Dedifferentiated amniotic fluid mesenchymal stem cell (primary cell): ENCODE data around the gene RRP9.
"Not testable (repeated sequence)": the region's sequence is repeated elsewhere in the genome, so short reads cannot be mapped to it uniquely, and the experiment has no call there.

ENCODE experiments used
- DNase-seq: peaks from one replicate; pipeline ENCODE4 v3.0.0-alpha.2; 2016; ENCODE audit errors: extremely low spot score

The RRP9 gene

DNA sequence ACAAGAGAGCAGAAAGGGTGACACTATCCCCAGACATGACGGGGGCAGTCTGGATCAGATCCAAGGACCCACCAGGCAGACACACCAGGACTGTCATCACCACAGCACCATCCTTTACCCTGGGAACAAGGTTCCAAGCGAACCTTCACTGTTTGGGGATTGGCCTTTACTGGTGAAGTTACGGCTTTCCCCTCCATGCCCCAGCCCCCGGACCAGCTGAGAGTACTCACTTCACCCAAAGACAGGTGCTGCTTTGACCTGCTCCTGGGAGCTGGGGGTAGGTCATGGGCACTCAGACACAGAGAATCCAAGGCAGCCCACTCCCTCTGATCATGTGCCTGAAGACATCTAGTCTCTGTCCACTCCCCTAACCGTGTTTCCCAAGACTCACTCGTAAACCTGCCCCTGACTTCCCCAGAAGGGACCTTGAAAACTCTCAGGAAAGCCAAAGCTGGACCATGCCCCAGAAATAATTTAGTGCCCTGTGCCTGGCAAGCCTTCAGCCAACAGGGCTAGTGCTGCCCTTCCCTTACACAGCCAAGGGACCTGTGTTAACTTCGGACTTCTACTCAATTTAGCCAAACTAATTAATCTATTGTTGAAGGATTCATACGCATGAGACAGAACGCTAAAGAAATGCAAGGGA lies 2.8 kb downstream of the RRP9 start:
- DNase-seq: no peak

DNA sequence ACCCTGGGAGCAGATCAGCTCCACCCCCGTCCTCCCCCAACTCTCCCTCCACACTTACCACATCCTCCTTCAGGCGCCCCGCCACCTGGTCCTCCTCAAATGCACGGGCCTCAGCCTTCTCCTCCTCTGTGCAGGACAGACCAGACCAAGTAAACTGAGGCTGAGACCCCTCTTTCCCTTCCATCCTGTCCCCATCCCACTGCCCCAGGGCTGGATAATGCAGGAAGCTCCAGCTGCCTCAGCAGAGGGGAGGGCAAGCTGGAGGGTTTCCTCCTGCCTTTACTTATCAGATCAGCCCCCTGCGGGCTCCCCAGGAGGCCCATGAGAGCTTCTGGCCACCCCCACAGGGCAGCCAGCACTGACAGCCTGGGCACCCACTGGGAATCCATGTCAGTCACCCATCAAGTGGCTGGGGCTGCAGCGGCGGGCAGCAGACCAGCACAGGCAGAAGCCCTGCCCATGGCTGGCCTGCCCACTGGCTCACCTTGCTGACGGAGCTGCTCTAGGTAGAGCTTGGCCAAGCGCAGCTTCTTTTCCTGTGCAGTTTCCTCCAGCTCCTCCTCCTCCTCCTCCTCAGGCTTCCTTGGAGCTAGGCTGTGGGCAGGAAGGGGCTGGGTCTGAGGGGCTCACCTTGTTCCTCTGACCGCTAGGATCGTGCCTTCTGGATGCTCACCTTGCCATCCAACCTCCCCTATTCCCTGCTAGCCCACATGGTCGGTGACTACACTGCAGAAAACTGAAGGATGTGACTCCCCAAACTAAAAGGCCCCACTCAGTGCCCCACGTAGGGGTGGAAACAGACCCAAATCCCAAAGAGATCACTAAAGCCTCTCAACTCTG lies 3.9 kb downstream of the RRP9 start:
- no peak for DNase-seq

- no peak for DNase-seq
Observed at GRCh38 chr3:51937014-51937413, 4.7 kb downstream of the RRP9 start.

- DNase-seq: no peak
Observed at GRCh38 chr3:51935886-51936755, 5.6 kb downstream of the RRP9 start.

- DNase-seq: no peak
Observed at GRCh38 chr3:51934991-51935885, 6.5 kb downstream of the RRP9 start.

GRCh38 chr3:51934139-51934850 lies 7.4 kb downstream of the RRP9 start:
- DNase-seq: no peak

DNA sequence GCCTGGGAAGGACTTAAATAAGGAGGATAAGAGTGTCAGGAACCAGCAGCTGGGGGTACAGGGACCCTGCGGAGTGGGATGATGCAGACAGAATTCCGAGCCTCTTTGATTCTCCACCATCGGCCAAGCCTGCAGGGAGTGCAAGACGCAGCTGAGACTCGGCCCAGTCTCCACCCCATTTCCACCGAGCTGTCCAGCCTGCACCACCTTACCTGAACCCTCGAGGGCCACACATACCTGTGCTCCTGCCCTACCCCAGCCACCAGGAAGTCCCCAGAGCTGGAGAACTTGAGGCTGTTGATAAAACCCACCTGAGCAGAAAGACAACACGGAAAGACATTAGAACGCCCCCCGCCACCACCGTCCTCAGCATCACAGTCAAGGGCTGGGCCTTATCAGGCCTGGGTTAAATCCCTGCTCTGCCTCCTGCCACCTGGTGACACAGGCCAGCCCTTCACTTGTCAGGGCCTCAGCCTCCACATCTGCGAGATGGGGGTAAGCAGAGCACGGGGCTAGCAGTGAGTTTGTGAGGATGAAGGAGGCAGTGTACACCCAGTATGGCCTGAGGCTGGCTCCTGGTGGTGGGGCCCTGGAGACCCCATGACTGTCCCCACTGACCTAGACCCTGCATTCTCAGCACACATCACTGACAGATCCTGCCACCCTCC lies 8.1 kb downstream of the RRP9 start:
- no peak for DNase-seq

DNA sequence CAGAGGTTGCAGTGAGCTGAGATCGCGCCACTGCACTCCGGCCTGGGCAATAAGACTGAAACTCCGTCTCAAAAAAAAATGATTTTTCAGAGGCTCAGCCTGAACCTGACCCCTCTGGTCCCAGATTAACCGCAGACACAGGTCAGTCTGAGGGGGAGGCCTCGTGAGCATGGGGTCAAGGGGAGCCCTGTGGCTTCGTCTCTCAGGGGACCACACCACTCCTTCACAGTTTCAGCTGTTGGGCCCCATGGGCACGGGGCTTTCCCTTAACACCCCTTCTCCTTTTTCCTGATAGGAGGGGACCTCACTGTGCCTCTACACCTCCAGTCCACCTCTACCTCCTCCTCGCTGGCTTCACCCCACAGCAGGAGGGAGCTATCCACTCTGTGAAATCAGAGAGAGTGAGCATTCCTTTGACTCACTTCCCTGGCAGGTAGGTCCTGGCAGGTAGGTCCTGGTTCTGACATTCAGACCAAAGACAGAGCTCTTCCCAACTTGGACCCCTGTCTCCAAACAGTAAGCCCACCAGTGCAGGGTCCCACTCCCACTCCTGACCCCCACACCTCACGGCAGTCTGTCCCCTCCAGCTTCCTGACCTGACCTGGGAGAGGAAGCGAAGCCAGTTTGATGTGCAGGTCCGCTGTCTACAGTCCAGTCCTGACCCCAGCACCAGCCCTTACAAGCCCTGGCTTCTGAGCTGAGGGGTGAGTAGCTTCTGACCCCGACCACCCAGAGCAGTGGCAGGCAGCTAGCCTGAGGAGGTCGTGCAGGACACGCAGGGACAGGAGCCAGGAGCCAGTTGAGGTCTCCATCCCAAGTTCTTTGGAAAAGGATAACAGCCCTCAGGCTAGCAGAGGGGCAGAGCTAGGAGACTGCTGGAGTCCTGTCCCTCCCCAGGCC lies 9.0 kb downstream of the RRP9 start:
- DNase-seq: no peak

DNA sequence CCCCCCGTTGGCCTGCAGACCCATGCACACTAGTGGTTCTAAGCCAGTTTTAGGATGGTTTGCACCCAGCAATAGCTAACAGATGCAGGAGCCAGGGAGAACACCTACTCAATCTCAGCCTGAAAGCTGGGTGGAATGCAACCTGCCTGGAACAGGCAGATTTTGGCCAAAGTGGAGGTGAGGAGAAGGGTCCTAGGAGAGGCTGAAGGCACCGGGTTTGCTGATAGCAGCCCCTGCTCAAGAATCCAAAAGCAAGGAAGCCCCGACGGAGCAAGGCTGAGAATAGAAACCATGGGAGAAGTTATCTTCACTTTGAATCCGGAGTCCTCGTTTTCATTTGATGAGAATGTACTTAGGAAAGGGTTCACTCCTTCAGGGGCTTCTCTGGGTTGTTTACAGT lies 9.9 kb downstream of the RRP9 start:
- DNase-seq: no peak

DNA sequence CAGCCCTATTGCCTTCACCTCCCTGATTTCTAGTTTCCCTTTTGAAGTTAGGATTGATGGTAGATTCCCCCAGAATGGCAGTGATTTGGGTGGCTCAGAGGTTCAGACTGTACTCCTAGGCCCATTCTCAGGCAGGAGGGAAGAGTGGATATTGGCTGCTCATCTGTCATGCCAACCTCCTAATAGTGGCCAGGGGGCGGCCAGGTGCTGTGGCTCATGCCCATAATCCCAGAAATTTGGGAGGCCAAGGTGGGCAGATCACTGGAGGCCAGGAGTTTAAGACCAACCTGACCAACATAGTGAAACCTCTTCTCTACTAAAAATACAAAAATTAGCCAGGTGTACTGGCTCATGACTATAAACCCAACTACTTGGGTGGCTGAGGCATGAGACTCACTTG lies 11.3 kb downstream of the RRP9 start:
- DNase-seq: no peak

DNA sequence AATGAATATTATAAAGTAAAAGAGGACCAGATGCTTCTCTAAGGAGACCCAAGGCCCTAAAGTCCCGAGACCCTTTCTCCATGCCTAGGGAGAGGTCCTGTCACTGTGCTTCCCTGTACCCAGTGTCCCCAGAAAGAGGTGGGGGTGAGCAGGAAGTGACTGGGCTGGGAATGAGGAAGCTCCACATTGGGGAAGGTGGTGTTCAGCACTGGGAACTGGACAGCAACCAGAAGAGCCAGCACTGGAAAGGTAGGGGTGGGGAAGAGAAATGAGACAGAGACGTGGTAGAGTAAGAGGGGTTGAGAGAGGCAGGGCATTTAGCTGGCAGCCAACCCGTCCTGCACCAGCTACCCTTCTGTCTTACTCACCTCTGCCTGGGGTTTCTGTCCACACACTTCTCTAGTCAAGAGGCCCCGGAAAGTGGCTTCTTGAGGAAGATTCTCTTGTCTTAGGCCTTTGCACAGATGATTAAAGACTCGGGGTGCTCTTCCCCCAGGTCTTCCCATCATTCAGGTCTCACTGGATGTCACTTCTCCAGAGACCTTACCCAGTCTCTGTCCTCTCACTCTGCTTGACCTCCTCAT lies 12.2 kb downstream of the RRP9 start:
- DNase-seq: no peak

- not testable (repeated sequence) for DNase-seq
Observed at GRCh38 chr3:51928981-51929380, 12.7 kb downstream of the RRP9 start.

DNA sequence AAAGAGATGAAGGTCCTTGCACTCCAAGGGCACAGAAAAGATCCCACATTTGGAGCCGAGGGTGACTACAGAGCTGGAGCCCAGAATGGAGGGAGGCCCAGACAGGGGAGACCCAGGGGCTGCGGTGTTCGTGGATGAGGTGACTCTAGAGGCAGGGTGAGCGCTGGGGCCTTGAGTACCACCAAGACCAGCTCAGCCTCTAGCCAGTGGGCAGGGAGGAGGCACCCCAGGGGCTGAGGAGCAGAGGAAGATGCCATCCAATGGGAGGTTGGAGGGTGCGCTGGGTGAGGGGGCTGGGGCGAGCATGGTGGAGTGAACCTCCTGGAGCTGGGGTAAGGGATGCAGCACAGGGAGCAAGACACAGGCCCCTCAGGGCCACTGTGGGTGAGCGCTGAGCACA lies 13.3 kb downstream of the RRP9 start:
- DNase-seq: no peak

DNA sequence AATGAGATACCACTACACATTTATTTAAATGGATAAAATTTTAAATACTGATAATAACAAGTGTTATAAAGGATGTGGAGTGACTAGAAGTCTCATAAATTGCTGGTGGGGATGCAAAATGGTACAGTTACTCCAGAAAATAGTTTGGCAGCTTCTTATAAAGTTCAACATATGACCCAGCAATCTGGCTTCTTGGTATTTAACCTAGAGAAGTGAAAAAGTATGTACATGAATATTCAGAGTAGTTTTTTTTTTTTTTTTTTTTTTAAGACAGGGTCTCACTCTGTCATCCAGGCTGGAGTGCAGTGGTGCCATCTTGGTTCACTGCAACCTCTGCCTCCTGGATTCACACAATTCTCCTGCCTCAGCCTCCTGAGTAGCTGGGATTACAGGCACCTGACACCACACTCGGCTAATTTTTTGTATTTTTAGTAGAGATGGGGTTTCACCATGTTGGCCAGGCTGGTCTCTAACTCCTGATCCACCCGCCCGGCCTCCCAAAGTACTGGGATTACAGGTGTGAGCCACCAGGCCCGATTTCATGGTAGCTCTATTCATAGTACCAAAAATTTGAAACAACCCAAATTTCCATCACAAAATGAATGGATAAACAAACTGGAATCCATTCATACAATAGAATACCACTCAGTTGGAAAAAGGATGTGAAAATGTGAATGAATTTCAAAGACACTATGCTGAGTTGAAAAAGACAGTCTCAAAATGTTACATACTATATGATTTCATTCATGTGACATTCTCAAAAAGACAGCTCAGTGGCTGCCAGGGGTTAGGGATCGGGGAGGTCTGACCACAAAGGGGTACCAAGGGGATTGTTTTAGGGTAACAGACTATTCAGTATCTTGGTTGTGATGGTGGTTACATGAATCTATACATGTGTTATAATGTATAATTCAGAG lies 14.4 kb downstream of the RRP9 start:
- no peak for DNase-seq

- DNase-seq: no peak
Observed at GRCh38 chr3:51921081-51921578, 20.6 kb downstream of the RRP9 start.

DNA sequence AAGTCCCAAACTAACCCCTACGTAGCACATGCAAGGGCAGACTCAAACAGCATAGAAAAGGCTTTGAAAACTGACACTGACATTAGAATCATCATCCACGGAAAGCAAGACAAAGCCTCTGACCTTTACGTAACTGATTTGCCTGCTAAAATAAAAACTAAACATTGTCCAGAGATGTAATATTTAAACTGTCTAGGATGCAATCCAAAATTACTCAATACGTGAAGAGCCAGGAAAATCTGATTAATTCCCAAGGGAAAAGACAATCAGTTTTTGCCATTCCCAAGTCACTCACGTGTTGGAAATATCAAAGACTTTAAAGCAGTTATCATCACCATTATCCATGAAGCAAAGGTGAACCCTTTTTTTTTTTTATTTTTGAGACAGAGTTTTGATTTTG lies 25.3 kb downstream of the RRP9 start:
- no peak for DNase-seq

DNA sequence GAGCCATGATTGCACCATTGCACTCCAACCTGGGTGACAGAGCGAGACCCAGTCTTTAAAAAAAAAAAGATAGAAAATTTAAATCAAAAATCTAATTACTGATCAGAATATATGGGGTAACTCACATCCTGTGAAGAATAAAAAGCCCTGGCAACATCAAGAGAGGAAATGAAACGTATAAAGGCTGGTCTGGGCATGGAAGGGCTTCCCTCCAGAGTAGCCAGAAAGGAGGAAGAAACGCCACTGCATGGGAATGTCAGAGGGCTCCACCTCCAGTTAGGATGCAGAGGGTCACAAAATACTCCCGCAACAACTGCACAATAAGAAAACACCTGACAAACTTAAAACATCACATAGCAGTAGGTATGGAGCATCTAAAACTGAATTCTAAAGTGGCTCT lies 33.7 kb downstream of the RRP9 start:
- DNase-seq: no peak
